Measurements from ENCODE around the gene MATN3.

- TF ChIP-seq CTCF (IDR thresholded peaks at IDR 0.05) (no peak), POLR2AphosphoS5 (IDR thresholded peaks at IDR 0.05; ENCODE audit: low read depth, low read length) (no peak)
These were observed 6.2 kb upstream of the MATN3 start for GRCh38 chr2:20018601-20019152.

Data from Panc1 (cell line).